ENCODE results near the gene NXPE2.

The NXPE2 gene

GRCh38 chr11:114746013-114746412, 67.7 kb downstream of the NXPE2 start:
- no peak for DNase-seq

Measured in NCI-H146 (cell line).